Activated naive CD8-positive, alpha-beta T cell treated with anti-CD3 and anti-CD28 coated beads, Interleukin-2, amount 50 U/mL, for 16 hours (primary cell): ENCODE data around the gene RPH3AL.
"Not testable (repeated sequence)": the region's sequence is repeated elsewhere in the genome, so short reads cannot be mapped to it uniquely, and the experiment has no call there.

ENCODE experiments used
- DNase-seq: peaks from one replicate; pipeline ENCODE4 v3.0.0-alpha.2; 2020; ENCODE audit warnings: low read depth, low spot score

Gene RPH3AL

DNA sequence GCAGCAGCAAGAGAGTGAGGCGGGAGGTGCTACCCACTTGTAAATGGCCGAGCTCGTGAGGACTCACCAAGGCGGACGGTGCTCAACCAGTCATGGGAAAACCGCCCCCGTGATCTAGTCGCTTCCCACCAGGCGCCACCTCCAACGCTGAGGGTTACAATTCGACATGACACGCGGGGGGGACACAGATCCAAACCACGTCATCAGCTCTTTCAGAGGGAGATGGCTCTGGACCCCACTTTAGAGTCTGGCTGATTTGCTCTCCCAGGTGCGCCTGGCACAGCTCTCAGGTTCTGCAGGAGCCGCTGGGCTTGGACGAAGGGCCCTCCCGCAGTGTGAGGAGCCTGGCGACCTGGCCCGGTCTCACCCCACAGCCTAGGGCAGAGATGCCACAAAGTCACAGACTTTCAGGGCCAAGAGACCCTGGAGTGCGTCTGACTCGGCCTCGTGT lies 150.1 kb downstream of the RPH3AL start:
- DNase-seq = no peak

DNA sequence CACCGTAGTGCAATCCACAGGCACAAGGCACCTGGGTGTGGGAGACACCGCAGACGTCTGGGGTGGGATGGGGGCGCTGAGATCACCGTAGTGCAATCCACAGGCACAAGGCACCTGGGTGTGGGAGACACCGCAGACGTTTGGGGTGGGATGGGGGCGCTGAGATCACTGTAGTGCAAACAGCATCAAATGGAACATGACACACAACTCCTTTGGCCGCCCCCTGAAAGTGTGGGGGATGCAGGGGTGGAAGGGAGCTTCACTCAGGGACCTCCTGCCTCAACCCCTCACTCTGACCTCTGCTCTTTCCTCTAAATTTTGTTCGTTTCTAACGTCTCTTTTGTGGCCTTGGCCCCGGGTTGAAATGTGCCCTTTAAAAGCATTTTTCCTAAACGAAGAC lies 150.9 kb downstream of the RPH3AL start:
- DNase-seq = not testable (repeated sequence)

DNA sequence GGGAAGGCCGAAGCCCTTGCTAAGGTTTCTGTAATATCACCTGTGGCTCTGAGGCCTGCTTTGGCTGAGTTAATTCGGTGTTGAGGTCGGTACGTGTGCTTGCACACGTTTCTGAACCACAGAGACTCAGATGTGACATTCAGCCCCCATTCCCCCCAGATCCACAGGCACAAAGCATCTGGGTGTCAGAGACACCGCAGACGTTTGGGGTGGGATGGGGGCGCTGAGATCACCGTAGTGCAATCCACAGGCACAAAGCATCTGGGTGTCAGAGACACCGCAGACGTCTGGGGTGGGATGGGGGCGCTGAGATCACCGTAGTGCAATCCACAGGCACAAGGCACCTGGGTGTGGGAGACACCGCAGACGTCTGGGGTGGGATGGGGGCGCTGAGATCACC lies 151.3 kb downstream of the RPH3AL start:
- not testable (repeated sequence) for DNase-seq

DNA sequence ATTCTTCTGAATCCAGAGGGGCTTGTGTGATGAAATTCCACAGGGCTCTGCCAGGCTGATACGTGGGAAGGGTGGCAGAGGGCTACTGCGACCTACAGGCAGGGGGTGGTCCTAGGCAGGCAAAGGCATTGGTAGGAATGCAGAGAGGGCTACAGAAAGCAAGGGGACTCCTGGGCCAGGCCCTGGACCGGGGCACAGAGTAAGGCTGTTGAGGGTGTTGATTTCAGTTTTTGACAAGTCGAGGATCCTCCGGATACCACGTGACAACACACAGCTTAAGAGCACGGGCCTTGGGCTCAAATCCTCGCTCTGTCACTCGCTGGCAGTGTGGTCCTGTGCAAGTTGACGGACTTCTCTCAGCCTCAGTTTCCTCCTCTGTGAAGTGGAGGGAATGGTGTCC lies 152.0 kb downstream of the RPH3AL start:
- no peak for DNase-seq

DNA sequence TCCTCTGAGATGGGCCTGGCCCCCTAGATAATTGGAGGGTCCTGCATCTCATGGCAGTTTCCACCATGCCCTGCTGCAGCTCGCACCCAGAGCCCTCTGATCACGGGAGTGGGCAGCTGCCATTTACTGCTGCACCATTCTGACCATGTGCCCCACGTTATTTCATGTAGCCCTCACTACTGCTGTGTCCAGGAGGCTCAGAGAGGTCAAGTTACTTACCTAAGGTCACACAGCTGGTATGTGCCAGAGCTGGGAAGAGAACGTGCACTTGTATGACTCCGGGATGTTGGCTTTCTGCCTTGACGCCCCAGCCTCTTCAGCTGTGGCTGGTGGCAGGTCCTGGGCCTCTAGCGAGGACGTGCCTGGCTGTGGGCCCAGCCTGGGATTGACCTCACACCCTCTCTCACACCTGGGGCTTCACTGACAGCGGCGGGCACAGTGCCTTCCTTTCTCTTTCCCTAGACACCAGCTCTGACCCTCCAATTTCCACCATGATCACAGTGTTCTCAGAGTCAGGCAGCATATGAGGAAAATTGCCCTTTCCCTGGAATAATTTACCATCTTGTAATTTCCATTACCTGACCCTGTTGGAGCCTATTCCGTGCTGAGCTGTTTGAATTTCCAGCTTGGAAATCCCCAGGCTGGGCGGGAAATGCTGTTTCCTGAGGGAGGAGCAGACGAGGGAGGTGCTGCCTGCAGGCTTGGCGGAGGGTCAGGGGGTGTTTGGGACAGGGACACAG lies 152.6 kb downstream of the RPH3AL start:
- no peak for DNase-seq

DNA sequence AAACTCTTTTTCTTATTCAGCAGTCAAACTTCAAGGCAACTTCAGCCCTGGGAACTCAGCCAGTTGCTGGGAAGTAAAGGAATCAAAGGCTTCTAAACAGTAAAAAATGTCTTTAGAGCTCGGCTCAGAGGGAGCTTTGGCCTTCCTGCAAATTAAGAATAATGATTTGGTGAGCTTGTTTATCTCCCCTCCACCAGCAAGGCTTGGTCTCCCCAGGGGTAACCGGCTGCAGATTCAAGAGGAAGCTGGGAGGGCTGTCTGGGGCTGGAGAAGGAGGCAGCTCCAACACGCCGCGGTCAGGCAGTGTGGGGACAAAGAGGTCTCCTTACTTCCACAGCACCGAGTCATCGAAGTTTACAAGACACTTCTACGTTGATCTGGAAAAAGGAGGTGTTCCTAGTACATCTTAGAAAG lies 153.4 kb downstream of the RPH3AL start:
- no peak for DNase-seq

DNA sequence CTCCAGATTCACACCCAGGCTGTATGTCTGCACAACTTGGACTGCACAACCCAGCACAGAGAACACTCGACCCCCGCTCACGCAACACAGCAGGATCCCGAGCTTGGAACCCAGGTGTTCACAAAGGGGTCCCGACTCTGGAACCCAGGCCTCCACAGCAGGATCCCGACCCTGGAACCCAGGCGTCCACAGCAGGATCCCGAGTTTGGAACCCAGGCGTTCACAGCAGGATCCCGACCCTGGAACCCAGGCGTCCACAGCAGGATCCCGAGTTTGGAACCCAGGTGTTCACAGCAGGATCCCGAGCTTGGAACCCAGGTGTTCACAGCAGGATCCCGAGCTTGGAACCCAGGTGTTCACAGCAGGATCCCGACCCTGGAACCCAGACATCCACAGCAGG lies 154.4 kb downstream of the RPH3AL start:
- not testable (repeated sequence) for DNase-seq

DNA sequence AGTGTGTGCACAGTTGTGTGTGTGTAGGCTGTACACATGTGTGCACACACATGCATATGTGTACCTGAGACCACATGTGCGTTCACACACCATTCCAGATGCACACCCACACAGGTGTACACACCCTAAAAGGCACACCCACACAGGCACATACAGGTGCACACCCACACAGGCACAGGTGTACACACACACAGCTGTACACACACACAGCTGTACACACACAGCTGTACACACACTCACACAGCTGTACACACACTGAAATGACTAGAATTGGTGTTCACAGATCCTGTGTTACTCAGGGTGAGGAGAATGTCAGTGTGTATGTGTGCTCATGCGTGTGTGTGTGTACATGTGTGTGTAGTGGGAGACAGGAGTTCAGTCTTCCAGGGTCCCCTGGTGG lies 155.3 kb downstream of the RPH3AL start:
- no peak for DNase-seq

DNA sequence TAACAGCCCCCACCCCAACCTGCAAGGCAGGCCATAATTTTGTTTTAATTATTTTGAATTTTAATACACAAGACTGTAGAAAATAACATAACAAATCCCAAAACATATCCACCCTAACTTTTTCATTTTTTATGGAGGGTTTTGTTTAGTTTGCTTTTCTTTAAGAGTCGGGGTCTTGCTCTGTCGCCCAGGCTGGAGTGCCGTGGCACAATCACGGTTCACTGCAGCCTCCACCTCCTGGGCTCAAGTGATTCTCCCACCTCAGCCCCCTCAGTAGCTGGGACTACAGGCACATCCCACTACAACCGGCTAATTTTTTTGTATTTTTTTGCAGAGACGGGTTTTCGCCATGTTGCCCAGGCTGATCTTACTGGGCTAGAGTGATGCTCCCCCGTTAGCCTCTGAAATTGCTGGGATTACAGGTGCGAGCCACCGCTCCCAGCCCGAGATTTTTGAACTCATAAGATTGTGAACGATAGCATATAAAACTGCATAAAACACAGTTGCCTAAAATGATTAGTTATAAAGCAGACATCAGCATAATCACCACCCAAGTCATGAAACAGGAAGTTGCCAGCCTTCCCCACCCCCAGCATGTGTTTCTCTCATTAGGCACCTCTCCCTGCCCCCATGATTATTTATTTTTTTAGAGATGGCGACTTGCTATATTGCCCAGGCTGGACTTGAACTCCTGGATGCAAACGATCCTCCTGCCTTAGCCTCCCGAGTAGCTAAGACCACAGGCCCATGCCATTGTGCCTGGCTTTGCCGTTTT lies 157.6 kb downstream of the RPH3AL start:
- DNase-seq = no peak

DNA sequence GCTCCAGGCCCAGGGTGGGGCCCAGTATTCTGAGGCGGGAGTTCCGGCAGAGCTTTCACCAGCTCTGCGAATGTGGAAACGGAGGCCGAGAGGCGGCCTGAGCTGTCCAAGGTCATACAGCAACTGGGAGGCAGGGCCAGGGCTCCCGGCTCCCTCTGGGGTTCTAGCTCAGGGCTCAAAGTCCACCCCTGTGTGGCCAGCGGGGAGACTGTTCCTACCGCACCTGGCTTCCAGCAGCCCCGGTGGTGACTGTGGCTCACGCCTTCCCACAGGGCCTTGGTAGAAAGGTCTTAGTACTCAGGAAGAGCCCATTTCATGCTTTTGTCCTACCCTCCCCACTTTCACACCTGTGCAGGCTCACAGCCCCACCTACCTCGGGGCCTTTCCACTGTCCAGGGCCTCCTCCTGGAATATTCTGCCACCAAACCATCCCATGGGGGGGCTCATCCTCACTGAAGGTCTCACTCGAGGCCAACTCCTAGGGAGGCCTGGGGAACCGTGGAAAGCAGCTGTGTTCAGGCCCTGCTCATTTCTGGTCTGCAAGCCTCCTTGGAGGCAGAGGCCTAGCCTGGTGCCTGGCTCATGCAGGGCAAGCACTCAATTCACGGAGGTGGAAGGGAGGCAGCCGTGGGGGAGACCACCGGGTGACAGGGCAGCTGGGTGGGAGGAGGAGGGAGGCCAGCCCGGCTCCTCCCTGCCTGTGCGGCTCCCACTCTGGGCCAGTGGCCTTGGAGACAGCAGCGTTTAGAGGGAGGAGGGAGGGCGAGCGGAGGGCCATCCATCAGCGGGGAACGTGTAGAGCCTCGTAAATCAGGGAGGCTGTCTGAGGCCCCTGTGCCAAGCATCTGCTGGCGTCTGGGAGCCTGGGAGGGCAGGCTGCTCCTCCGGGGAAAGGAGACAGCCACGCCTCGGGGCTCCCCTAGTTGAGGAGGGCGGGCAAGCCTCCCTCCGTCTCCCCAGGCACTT lies 158.5 kb downstream of the RPH3AL start:
- no peak for DNase-seq

DNA sequence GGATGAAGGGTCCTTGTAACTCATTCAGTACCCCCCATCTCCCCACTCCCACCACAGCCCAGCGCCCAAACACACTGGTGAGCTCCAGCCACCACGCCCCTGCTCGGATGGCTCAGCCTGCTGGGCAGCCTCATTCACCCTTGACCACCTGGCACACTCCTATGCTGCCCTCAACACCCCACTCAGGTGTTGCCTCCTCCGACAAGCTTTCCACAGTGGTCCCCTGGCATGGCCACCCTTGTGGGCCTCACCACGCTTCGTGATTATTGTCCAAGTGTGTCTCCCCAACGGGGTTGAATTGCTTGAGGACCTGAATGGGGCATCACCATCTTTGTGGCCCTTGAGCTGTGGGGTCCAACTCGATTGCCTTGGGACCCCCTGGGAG lies 159.2 kb downstream of the RPH3AL start:
- no peak for DNase-seq

DNA sequence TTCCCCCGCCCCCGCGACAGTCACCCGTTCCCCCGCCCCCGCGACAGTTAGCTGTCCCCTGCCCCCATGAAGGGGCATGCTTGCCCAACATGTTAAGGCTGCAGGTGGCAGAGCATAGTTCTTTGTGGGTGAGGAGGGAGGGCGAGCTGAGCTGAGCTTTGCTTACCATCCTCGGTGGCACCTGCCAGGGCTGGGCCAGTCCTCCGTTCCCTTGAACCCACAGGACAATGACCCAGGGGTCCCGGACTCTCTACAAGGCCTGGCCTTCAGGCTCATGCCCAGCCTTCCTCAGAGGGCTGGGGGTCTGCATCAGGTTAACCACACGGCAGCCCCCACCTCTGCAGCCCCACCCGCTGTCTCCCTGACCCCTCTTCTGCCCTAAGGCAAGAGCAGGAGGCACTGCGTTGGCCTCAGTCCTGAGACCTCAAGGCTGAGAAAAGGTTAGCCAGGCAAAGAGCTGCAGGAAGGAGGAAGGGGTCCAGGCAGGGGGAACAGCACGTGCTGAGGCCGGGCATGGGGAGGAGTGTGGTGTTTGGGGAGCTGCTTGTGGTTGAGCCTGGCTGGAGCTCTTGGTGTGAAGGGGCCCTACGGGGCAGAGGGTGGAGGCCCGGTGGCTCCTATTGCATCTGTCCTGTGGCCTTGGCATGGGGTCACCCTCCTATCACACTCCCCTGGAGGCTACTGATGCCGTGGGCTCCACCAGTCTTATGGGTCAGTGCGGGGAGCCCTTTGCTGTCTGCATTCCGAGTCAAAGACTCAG lies 159.8 kb downstream of the RPH3AL start:
- no peak for DNase-seq

DNA sequence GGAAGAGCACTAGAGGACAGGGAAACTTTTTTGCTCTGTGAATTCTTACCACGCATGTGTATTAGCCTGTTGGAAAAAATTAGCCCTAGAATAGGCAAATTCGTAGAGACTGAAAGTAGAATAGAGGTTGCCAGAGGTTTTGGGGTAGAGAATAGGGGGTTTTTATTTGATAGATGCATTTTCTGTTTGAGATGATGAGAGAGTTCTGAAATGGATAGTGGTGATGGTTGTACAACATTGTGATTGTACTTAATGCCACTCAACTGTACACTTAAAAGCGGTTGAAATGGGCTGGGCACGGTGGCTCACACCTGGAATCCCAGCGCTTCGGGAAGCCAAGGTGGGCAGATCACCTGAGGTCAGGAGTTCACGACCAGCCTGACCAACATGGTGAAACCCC lies 163.2 kb downstream of the RPH3AL start:
- DNase-seq = no peak

DNA sequence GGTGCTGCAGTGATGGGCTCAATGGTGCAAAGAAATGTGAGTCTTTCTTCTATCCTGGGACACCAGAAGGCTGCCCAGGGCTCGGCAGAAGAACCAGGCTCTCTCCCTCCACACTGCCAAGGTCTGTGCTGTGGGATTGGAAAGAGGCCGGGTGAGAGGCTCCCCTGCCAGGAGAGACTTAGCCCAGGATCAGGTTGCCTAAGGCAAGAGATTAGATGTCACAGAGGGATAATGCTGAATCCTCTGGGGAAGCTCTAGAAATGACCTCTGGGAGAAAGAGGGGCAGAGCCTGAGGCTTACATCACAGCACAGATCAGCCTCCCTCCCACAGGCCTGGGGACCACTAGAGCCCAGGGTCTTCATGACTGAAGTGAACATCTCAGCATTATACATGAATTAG lies 165.5 kb downstream of the RPH3AL start:
- DNase-seq = no peak

DNA sequence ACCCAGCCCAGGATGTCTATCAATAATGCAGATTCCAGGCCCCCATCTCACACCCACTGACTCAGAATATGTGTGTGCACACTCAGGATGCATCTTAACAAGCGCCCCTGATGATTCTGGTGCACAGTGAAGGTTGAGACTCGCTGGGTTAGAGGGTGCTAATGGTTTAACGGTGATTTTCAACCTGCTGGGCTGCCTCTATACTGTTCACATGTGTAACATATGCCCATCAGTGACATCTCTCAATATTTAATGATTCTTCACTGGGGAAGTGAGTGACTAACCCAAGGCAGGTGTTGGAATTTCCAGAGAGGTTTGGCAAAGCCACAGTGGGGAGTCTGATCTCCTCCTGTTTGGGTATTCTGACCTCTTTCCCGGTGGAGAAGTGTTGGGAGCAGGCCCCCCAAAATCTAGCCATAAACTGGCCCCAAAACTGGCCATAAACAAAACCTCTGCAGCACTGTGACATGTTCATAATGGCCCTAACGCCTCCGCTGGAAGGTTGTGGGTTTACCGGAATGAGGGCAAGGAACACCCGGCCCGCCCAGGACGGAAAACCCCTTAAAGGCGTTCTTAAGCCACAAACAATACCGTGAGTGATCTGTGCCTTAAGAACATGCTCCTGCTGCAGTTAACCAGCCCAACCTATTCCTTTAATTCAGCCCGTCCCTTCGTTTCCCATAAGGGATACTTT lies 167.0 kb downstream of the RPH3AL start:
- DNase-seq = no peak

DNA sequence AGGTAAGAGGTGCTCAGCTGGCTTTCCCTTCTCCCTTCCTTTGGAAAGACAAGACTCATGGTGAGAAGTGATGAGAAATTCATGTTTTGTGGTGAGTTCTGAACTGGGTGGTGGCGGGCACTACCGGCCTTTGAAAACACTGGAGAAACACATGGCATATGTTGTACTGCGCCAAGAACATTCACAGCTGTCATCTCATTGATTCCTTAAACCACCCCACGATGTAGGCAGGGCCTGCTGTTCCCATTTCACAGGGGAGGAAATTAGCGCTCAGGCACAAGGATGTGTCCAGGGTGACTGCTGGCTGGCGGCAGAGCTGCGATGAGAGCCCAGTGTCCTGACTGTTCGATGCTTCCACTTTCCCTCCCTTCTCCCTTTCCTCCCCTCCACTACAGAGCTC lies 169.6 kb downstream of the RPH3AL start:
- no peak for DNase-seq

DNA sequence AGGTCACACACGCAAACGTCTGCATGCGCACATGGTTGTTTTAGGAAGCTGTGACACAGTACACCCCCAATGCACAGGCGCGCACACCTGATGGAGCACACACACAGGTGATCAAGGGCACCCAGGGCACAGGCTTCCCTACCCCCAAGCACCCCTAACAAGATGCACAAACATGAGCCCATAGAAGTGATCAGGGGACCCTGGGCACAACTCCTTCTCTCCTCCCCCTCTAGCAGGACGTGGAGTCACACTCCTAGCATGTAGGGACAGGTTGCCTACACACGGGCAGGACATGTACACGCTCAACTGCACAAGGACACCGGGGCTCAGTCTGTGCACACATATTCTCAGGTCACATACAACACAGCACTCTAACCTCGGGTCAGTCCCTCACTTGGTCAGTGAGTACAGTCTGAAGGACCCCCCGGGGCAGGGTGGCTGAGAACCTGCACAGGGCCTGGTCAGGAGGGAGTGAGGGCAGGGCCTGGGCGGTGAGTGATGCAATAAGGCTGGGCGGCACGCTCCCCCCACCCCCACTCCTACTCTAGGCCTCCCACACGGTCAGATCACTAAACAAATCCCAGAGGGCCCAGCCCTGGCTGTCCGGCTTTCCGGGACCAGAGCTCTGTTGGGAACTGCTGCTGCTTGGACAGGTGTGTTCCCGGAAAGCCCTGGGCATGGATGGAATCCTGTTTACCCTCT lies 170.4 kb downstream of the RPH3AL start:
- DNase-seq = no peak

DNA sequence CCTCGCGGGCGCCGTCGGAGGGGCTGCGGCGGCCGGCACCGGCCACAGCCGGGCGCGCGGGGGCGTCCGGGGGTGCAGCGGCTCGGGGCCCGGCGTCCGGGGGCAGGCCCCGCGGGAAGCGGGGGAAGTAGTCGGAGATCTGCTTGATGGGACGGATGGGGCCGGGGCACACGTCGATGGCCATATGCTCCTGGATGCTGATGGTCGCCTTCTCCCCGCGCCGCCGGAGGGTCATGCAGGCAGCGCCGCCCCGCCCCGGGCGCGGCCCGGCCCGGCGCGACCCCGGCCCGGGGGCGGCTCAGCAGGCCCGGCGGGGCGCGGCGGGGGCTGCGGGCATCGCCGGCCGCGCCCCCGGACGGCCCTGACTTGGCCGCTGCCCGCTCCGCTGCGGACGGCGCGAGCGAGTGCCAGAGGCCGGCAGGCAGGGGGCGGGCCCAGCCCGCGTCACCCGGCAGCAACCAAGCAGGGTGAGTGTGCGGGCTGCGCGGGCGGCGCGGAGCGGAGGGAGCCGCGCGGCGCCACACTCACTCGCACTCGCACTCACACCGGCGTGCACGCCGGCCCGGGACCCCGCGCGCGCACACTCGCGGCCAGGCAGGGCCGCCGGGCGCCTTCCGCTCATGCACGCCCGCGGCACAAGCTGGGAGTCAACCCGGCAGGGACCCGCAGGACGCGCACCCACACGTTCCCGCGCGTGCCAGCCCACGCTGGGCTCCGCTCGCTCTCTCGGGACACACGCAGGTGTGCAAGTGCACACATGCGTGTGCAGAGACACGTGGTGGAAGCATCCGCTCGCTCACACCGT lies 171.2 kb downstream of the RPH3AL start, which contains the start of gene DOC2B:
Gene DOC2B, minus strand, starts transcription at position 406 of the 805 bp plus-strand sequence. Its CDS starts 171 bp downstream, at position 235.
- no peak for DNase-seq
